Smooth muscle cell (in vitro differentiated cells): ENCODE data around the gene TOM1L2. TPM values are rescaled to one million over a fixed set of nuclear protein-coding genes. Genes with fewer than 3 reads are reported as not detected.

ENCODE experiments used
- DNase-seq: peaks from one replicate; lab custom pipeline; 2025; ENCODE audit not compliant: unreplicated experiment; lab: John Stamatoyannopoulos, UW
- H2AFZ ChIP-seq: fragments of 200-600 bp; sonication (generic); 2 replicates; pipeline ENCODE4 v1.6.0; 2016; ENCODE audit warnings: antibody characterized with exemption, low read depth, mild to moderate bottlenecking
- H3F3A ChIP-seq: fragments of 200-600 bp; sonication (generic); 2 replicates; pipeline ENCODE4 v1.6.0; 2017; ENCODE audit warnings: antibody characterized with exemption, low read depth
- H3K27ac ChIP-seq: fragments of 200-600 bp; sonication (generic); 2 replicates; pipeline ENCODE4 v1.5.1; 2016; ENCODE audit warnings: low read depth, mild to moderate bottlenecking
- H3K27me3 ChIP-seq: fragments of 200-600 bp; sonication (generic); 2 replicates; pipeline ENCODE4 v1.6.1; 2016; ENCODE audit warnings: low read depth, mild to moderate bottlenecking
- H3K36me3 ChIP-seq: fragments of 200-600 bp; sonication (generic); 2 replicates; pipeline ENCODE4 v1.5.1; 2016; ENCODE audit warnings: low read depth
- H3K4me1 ChIP-seq: fragments of 200-600 bp; sonication (generic); 2 replicates; pipeline ENCODE4 v1.5.1; 2016; ENCODE audit warnings: low read depth
- H3K4me2 ChIP-seq: fragments of 200-600 bp; sonication (generic); 2 replicates; pipeline ENCODE4 v1.6.0; 2016; ENCODE audit warnings: mild to moderate bottlenecking
- H3K4me3 ChIP-seq: fragments of 200-600 bp; sonication (generic); 2 replicates; pipeline ENCODE4 v1.5.1; 2016; ENCODE audit warnings: mild to moderate bottlenecking
- H3K79me2 ChIP-seq: fragments of 200-600 bp; sonication (generic); 2 replicates; pipeline ENCODE4 v1.6.0; 2016; ENCODE audit warnings: low read depth, mild to moderate bottlenecking
- H3K9ac ChIP-seq: fragments of 200-600 bp; sonication (generic); 2 replicates; pipeline ENCODE4 v1.6.0; 2016; ENCODE audit warnings: low read depth
- H3K9me3 ChIP-seq: fragments of 200-600 bp; sonication (generic); replicated peaks from 2 replicates; pipeline ENCODE4 v1.5.1; 2016; ENCODE audit warnings: low read depth
- H4K20me1 ChIP-seq: fragments of 200-600 bp; sonication (generic); 2 replicates; pipeline ENCODE4 v1.6.0; 2016; ENCODE audit warnings: low read depth
- WGBS: methylation state at CpG from one replicate; pipeline ENCODE4 v1.1.7; 2016; ENCODE audit warnings: low lambda C conversion rate; 5-methylcytosine and 5-hydroxymethylcytosine counted together
- polyA plus RNA-seq: library from polyadenylated mRNA; unstranded; fragments of >200 nt; fragmentation: Nextera tagmentation; extraction: Ambion mirVana; gene quantifications from 2 replicates; pipeline ENCODE4 v1.2.1, GENCODE V29; 2016
- total RNA-seq: library from RNA; depleted of rRNA; stranded (reverse); fragments of >200 nt; gene quantifications from 2 replicates; pipeline ENCODE4 v1.2.3, GENCODE V29; 2014
- TF ChIP-seq, protein P1 (sequence below): fragments of 200-600 bp; sonication (generic); IDR thresholded peaks from 2 replicates; pipeline ENCODE4 v1.5.1; 2017; ENCODE audit warnings: borderline replicate concordance, mild to moderate bottlenecking, antibody characterized with exemption; ENCODE audit not compliant: insufficient read depth, poor library complexity, severe bottlenecking

Gene TOM1L2
- total and polyA plus RNA-seq, 2 experiments from 2014 or later = 20.3 to 27.0 TPM

DNA sequence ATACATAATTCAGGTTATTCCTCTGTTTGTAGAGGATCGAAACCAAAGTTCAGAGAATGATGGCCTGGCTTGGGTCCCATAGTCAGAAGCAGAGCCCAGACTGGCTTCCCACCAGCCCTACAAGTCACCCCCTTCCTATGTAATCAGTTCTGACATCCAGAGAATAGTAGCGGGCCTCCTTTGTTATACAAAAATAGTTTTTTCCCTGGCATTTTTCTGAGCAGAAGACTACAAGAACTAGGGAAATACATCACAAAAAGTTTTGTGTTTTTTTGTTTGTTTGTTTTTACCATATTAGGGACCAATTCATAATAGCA, 47.6 kb upstream of the TOM1L2 start:
- TF ChIP-seq, protein P1, sequence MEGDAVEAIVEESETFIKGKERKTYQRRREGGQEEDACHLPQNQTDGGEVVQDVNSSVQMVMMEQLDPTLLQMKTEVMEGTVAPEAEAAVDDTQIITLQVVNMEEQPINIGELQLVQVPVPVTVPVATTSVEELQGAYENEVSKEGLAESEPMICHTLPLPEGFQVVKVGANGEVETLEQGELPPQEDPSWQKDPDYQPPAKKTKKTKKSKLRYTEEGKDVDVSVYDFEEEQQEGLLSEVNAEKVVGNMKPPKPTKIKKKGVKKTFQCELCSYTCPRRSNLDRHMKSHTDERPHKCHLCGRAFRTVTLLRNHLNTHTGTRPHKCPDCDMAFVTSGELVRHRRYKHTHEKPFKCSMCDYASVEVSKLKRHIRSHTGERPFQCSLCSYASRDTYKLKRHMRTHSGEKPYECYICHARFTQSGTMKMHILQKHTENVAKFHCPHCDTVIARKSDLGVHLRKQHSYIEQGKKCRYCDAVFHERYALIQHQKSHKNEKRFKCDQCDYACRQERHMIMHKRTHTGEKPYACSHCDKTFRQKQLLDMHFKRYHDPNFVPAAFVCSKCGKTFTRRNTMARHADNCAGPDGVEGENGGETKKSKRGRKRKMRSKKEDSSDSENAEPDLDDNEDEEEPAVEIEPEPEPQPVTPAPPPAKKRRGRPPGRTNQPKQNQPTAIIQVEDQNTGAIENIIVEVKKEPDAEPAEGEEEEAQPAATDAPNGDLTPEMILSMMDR = no peak
- DNase-seq = no peak
- Histone ChIP-seq H3K4me3 (no peak overlapping the region), H3K79me2 (no peaks in the 10 kb centered on the region), H3K27me3 (no peaks in the 10 kb centered on the region), H4K20me1 (no peaks in the 10 kb centered on the region), H3K27ac (no peak overlapping the region), H3K36me3 (no peaks in the 10 kb centered on the region), H2AFZ (no peak overlapping the region), H3K4me2 (no peak overlapping the region), H3K4me1 (no peaks in the 10 kb centered on the region), H3K9ac (no peak overlapping the region), H3F3A (no peaks in the 10 kb centered on the region), H3K9me3 (no peaks in the 10 kb centered on the region)
- 96% methylated on average over 2 of the region's 2 CpGs for WGBS

- Histone ChIP-seq H3K4me1 (no peaks in the 10 kb centered on the region), H4K20me1 (no peaks in the 10 kb centered on the region), H2AFZ (no peak overlapping the region), H3K36me3 (no peaks in the 10 kb centered on the region), H3F3A (no peaks in the 10 kb centered on the region), H3K4me3 (no peak overlapping the region), H3K9ac (no peak overlapping the region), H3K4me2 (no peak overlapping the region), H3K79me2 (no peaks in the 10 kb centered on the region), H3K27me3 (no peaks in the 10 kb centered on the region), H3K9me3 (no peaks in the 10 kb centered on the region), H3K27ac (no peak overlapping the region)
- no peak for DNase-seq
- TF ChIP-seq, protein P1 = no peak
- 97% methylated on average over 15 of the region's 15 CpGs for WGBS
These were observed 46.3 kb upstream of the TOM1L2 start for GRCh38 chr17:18018411-18018921.

DNA sequence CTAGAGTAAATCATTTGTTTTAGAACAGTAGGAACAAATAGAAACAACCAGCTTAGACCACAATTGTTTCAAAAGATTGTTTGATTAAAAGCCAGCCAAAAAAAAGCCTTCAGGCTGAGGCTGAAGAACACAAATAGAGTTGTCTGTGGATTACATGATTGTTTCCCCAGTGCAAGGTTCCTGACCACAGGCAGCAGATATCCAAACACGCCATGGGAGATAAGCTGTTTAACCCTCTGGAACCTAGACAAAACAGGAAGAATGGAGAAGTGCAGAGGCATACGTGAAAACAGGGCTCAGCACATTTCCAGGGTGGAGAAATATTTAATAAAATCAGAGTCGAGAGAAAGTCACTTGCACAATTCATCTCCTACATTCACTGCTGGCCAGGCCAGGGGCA, 45.8 kb upstream of the TOM1L2 start:
- TF ChIP-seq, protein P1 = no peak
- H3K36me3 ChIP-seq = no peaks in the 10 kb centered on the region
- no peaks in the 10 kb centered on the region for H3K9me3 ChIP-seq
- no peak overlapping the region for H3K9ac ChIP-seq
- H3K27ac ChIP-seq = no peak overlapping the region
- peak overlapping the region; percentile 35 for H3K4me2 ChIP-seq
- no peaks in the 10 kb centered on the region for H3K27me3 ChIP-seq
- H3K79me2 ChIP-seq = no peaks in the 10 kb centered on the region
- DNase-seq = no peak
- 42% methylated on average over 3 of the region's 3 CpGs for WGBS
- H3F3A ChIP-seq = no peaks in the 10 kb centered on the region
- H3K4me3 ChIP-seq = no peak overlapping the region
- no peaks in the 10 kb centered on the region for H3K4me1 ChIP-seq
- no peak overlapping the region for H2AFZ ChIP-seq
- H4K20me1 ChIP-seq = no peaks in the 10 kb centered on the region

GRCh38 chr17:18016426-18016825, 44.2 kb upstream of the TOM1L2 start:
- Histone ChIP-seq H3K9me3 (no peaks in the 10 kb centered on the region), H3K4me3 (no peak overlapping the region), H3K27me3 (no peaks in the 10 kb centered on the region), H3K4me2 (no peak overlapping the region), H3K36me3 (no peaks in the 10 kb centered on the region), H4K20me1 (no peaks in the 10 kb centered on the region), H3K9ac (no peak overlapping the region), H2AFZ (no peak overlapping the region), H3K4me1 (no peaks in the 10 kb centered on the region), H3F3A (no peaks in the 10 kb centered on the region), H3K79me2 (no peaks in the 10 kb centered on the region), H3K27ac (no peak overlapping the region)
- WGBS = 95% methylated on average over 12 of the region's 12 CpGs
- no peak for DNase-seq
- TF ChIP-seq, protein P1 = no peak
